Measurements from ENCODE around the gene OR13J1.
"Not testable (repeated sequence)": the region's sequence is repeated elsewhere in the genome, so short reads cannot be mapped to it uniquely, and the experiment has no call there.

The OR13J1 gene, protein sequence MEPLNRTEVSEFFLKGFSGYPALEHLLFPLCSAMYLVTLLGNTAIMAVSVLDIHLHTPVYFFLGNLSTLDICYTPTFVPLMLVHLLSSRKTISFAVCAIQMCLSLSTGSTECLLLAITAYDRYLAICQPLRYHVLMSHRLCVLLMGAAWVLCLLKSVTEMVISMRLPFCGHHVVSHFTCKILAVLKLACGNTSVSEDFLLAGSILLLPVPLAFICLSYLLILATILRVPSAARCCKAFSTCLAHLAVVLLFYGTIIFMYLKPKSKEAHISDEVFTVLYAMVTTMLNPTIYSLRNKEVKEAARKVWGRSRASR

GRCh38 chr9:35870351-35870923 is at the start of gene OR13J1:
TSS of gene OR13J1 (minus strand) at chr9:35870401. CDS start at chr9:35870401, 0 bp downstream.
- no peak for DNase-seq

- DNase-seq, result no peak
Measured at GRCh38 chr9:35919212-35920008, 49.2 kb upstream of the OR13J1 start.

DNA sequence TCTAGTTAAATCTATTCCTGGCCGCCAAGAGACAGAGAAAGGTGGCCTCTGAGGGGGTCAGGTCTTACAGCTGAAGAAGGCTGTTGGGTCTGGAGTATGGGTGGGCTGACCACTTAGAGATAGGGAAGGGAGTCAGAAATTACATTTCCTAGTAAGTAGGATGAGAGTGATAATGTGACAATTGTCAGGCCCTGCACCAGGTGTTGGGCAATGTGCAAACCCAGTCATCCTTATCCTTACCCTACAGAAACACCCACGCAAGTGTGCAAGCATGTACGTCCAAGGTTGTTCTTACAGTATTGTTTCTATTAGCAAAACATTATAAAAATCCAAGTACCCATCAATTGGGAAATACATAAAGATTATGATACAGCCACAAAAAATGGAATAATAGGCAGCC is 48.6 kb upstream of the OR13J1 start:
- DNase-seq, result no peak

GRCh38 chr9:35917261-35917660 is 47.1 kb upstream of the OR13J1 start:
- DNase-seq, result no peak

DNA sequence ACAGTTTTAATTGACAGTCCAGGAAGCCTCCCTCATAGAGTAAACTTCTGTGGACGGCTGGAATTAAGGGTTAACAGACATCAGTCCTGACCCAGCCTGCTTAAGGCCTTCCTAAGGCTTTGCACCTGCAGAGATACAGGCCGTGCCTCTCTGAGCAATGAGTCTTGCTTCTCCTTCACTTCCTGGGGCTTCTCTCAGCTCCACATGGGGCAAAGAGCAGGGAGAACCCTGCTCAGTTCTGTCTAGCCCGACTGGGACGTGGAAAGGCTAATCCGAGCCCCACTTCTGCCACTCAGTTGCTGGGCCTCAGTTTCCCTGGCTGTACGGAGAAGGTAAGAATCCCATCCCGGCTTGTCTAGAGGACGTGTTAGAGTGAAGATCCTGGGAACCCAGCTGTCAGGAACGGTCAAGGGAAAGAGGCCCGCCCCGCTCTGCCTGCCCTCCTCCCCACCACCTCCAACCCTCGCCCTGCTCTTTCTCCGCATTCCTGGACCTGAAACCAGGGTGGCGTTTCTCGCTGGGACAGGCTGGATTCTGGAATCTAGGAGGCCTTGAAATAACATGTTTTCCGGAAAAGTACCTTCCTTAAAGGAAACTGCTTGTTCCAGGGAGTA is 45.6 kb upstream of the OR13J1 start:
- DNase-seq, result no peak

- peak in 1 of 3 donors; percentile 28 for DNase-seq
Measured at GRCh38 chr9:35914301-35914807, 44.2 kb upstream of the OR13J1 start.

DNA sequence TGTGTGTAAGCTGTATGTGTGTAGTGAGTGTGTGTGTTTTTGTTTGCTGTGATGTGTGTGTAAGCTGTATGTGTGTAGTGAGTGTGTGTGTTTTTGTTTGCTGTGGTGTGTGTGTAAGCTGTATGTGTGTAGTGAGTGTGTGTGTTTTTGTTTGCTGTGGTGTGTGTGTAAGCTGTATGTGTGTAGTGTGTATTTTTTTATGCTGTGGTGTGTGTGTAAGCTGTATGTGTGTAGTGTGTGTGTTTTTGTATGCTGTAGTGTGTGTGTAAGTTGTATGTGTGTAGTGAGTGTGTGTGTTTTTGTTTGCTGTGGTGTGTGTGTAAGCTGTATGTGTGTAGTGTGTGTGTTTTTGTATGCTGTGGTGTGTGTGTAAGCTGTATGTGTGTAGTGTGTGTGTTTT is 43.2 kb upstream of the OR13J1 start:
- not testable (repeated sequence) for DNase-seq

DNA sequence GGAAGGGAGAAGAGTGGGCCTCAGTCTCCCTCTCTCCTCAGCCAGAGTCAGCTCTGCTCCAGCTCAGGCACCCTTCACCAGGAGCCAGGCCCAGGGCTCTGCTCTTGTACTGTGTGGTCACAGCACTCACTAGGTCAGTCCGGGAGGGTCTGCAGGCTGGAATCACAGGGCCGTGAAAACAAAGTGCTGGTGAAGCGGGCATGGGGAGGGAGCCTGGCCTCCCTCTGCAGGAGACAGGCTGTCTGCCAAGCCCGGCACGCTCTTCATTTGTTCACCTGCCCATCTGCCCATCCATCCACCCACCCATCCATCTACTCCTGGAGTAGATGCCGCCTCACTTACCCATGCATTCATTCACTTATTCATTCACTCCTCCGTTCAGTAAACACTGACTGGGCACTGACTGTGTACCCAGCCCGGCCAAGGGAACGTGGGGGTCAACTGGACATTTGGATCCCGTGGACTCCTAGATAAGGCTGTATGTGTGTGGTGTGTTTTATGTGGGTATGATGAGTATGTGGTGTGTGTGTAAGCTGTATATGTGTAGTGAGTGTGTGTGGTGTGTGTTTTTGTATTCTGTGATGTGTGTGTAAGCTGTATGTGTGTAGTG is 42.7 kb upstream of the OR13J1 start:
- no peak for DNase-seq

- DNase-seq, result no peak
Measured at GRCh38 chr9:35911690-35912089, 41.5 kb upstream of the OR13J1 start.

DNA sequence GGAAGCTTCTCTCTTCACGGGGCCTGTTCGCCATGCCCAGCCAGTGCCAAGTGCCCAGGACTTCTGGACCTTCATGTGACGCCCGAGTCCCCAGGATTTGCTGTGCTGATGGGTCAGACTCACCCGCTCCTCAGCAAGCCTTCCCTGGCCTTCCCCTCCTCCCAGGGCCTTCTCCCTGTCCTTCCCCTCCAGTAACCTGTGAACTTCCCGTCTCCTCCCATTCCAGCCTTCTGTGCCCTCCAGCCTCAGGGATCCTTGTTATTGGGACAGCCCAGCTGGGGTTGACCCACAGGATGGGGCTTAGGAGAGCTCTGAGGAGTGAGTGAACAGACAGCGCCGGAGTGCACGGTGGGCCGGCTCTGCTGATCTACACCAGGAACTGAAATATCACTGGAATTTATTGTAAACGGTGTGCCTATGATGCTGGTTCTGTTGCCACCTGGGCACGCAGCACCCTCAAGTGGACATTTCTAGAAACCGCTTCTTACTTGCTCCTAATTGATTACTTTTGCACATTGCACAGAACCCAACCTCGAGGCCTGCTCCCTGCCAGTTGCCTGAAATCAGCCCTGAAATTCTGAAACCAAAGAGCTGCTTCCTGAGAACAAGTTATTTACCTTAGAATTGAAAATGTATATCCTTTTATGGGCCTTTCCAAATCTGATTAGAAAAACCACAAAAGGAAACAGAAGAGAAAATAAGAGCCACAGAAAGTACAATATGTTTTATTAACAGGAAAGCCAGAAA is 40.6 kb upstream of the OR13J1 start:
- peak; percentile 28 to 38 (median 37) for DNase-seq

DNA sequence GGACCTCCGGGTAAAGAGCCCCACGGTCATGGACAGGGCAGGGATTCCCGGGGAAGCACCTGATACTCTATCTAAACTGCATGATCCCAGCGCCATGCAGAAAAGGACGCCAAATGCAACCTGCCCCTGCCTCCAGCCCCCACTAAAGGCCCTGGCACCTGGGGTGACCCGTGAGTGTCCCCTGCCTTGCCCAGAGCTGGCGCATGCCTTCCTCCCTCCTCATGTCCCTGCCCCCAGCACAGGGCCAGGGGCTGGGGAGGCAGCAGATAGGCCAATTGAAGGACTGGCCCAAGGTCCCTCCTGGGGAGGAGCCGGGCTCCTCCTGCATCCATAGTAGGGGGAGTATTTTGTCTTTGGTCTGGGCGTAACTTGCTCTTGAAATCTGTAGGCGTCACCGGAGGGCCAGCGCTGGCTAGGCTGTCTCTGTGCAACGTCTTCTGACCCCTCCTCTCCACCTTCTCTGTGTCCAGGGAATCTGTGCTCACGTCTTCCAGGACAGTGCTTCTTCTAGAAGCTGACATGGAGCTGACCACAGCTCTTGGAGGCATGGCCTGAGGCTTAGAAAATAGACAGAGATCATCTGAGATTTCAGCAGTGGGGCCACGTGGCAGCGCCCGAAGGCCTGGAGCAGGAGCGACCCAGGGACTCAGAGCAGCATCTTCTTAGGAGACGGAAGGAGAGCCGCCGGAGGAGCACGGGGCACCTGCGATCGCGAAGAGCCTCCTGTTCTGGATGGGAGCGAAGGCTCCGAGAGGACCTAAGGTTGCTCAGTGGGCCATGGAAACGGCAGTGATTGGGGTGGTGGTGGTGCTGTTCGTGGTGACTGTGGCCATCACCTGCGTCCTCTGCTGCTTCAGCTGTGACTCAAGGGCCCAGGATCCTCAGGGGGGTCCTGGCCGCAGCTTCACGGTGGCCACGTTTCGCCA is 39.7 kb upstream of the OR13J1 start:
- DNase-seq, result no peak

GRCh38 chr9:35909274-35909673 is 39.1 kb upstream of the OR13J1 start, which contains the start of gene SPAAR:
TSS of gene SPAAR (plus strand) at chr9:35909490. CDS start at chr9:35910464, 974 bp downstream.
- no peak for DNase-seq

- DNase-seq, result no peak
Measured at GRCh38 chr9:35908504-35909125, 38.4 kb upstream of the OR13J1 start.

- peak; percentile 66 to 80 (median 75) for DNase-seq
Measured at GRCh38 chr9:35907711-35908503, 37.7 kb upstream of the OR13J1 start.

DNA sequence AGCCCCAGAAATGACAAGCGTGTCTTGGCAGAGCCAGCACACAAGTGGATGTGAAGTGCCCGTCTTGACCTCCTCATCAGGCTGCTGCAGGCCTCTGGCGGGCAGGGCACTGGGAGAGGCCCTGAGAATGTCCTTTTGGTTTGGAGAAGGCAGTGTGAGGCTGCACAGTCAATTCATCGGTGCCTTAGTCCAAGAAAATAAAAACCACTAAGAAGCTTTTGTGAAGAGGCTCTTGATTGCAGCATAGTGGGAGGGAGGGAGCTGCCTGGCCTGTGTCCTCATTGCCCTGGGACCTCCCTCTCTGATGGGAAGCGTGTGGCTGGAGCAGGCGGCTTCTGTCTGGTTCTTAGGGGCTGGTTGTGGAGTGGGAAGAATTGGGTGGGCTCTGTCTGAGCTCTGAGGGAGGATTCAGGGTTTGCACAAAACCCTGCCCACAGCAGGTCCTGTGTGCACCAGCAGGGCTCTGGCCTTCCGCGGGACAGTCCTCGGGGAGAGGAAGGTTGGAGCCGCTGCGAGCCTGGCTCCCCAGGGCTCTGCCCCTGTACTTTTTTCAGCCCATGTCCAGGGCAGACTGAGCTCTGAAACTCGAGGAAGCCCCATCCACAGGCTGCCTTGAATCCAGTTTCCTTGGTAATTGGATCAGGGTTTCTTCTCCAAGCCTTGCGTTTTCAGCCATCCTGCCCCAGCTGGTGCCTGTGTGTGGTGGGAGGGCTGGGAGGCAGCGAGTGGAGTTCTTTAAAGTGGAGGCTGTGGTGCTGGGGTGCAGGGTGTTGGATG is 36.9 kb upstream of the OR13J1 start:
- no peak for DNase-seq

DNA sequence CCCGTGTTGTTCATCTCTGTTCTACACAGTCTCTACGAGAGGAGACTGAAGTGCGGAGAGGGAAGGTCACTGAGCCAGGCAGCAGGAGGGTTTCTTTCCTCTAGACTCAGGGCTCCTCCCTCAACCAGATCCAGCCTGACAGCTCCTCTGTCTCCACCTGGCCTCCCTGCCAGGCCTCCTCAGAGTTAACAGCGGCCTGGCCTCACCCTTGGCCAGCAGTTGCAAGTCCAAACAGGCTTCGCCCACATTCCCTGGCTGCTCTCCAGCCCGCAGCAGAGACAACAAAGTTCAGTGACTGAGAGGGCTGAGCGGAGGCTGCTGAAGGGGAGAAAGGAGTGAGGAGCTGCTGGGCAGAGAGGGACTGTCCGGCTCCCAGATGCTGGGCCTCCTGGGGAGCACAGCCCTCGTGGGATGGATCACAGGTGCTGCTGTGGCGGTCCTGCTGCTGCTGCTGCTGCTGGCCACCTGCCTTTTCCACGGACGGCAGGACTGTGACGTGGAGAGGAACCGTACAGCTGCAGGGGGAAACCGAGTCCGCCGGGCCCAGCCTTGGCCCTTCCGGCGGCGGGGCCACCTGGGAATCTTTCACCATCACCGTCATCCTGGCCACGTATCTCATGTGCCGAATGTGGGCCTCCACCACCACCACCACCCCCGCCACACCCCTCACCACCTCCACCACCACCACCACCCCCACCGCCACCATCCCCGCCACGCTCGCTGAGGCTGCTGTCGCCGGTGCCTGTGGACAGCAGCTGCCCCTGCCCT is 35.9 kb upstream of the OR13J1 start, which contains the start of gene HRCT1:
Gene HRCT1, plus strand, starts transcription at position 291 of the 768 bp plus-strand sequence. Its CDS starts 86 bp downstream, at position 377.
- no peak for DNase-seq

DNA sequence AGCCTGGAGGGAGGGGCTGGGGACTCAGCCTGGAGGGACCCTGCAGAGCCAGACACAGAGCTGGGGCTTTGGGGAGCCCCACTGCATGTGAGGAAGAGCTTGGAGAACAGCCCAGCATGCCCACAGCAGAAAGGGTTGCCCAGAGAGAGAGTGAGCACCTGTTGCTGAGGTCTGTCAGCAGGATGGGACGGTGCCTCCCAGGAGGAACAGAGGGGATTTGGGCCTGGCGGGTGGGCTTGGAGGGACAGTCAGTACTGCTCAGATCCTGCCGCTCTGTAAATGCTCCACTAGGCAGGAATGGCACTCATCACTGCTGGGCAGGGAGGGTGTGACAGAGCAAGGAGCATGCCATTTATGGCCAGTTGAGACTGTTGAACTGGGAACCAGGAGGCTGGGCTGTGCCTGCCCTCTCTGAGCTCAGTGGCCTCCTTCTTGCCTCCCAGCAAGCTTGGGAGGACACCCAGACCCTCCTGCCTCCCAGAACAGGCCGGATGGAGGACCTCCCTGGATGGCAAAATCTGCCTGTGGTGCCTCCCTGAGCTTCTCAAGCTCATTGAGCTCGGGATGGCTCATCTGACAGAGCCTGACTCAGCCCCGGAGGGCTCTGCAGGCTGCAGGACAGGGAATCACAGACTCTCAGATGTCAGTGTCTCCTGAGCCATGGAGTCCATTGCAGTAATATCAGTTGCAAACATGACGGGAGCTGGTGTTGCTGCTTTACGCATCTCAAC is 35.0 kb upstream of the OR13J1 start:
- no peak for DNase-seq
